NCI-H146 treated with DMSO at 0.1 percent for 48 hours (cell line): ENCODE measurements around the gene SORCS2.

Source experiments
- DNase-seq: peaks from one replicate; lab custom pipeline; 2025; ENCODE audit not compliant: unreplicated experiment; lab: John Stamatoyannopoulos, UW

The SORCS2 gene

DNA sequence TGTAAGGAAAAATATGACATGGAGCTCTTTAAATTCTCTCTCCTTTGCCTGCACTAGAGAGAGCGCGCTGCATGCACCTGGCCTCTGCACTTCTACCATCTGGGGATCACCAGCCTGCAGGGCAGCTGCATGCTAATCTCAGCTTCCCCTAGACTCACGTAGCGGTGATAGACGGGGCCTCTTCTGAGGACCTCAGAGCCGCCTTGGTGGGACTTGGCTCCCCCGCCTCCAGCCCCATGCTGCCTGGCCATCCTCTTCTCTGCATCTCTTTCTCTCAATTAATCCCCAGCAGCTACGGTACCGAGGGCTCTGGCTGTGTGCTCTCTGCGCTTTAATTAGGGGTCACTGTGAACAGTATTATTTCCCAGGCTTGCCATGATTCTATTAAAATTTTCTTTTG lies 295.2 kb downstream of the SORCS2 start:
- DNase-seq, result no peak

DNA sequence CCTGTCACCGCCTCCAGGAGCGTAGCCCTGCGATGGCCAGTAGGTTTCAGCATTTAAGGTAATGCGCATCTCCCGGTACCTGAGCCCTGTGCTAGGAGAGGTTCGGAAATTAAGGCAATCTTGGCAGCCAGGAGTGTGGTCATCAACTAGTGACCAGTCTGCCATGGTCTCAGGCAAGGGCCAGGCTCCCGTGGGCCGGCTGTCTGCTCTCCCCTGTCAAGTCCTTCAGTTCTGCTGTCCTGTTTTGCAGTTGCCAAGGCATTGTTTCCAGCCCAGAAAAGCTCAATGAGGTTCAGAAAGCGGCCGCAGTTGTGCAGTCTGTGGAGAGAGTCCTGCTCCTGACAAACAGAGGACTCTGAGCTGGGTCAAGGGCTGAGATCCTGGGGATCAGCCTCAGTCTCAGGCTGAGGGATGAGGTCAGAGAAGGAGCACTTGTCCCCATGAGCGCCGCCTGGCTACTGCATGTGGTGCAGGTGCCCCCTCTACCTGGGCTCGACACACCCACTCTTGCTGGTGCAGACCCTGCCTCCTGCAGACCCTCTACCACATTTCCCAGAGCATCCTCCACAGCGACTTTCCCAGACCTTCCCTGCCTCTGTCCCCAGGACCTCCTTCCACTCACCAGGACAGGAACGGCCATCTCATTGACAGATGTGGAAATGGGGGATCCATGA lies 295.8 kb downstream of the SORCS2 start:
- no peak for DNase-seq

DNA sequence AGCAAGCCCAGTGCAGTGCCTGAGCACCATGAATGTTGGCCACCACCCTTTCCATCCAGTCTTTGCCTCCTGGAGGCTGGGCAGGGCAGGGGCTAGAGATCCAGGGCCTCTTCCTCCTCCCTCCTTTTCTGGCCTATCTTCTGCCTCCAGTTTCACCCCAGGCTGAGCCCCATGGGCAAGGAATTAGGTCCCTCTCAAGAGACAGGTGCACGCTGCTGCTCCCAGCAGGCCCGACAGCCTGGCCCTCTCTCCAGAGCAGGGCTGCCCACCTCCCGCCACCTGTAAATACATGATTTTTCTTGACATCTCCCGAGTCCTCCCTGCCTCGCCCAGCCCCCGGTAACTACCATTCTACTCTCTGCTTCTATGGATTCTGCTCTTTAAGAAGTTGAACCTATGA lies 299.6 kb downstream of the SORCS2 start:
- no peak for DNase-seq

DNA sequence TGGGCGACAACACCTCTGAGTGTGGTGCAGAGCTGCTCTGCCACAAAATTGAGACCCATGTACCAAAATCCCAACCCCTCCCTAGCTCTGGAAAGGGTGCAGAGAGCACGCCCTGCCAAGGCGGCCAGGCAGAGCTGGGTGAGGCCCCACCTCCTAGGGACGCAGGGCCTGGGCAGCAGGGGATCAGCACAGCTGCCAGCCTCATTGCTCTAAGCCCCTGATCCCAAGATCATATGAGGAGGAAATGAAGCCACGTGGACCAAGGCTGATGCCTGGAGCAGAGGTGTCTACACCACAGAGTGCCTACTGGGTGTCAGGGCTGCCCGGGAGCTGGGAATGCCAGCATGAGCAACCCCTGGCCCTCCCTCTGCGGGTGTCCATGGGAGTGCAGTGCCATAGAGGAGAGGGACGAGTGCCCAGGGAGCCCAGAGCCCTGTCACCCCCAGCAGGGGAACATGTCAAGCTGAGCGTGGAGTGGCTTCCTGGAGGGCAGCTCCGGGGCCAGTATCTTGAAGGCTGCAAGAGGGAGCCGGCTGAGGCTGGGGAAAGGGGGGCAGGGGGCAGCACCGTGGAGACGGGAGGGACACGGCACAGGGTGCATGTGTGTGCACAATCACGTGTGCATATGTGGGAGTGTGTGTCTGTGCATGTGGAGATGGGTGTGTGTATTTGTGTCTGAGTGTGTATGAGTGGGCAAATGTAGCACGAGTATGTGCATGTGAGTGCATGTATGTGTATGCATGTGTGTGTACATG lies 306.3 kb downstream of the SORCS2 start:
- no peak for DNase-seq

DNA sequence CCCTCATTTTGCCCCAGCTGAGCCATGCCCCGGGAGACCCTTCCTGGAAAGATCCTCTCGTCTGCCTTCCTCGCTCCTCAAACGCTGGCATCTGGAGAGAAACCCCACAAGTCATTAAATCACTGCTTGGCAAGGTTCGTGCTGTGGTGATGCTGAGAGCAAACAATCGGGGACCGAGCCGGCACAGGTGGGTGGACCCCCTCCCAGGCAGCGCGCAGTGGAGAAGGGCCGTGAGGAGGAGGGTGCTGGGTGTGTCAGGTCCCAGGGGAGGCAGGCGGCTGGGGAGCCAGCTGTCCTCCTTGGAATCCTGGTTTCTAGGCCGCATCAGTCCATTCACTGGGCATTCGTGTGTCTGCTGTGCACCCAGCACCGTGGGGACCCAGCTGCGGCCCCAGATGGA lies 307.3 kb downstream of the SORCS2 start:
- DNase-seq, result no peak

DNA sequence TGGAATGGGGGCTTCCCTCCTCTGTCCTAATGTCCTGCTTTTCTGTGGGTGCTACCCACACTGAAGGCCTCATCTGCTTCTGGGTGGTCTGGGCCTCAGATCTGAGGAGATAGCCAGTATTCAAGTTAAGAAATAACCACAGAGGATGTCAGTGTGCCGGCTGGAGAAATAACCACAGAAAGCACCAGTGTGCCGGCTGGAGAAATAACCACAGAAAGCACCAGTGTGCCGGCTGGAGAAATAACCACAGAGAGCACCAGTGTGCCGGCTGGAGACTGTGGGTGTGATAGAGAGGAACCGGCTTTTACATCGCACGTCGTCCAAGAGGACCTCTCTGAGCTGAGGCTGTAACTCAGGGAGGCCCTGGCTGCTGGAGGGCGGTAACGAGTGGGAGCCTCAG lies 308.1 kb downstream of the SORCS2 start:
- DNase-seq, result no peak

DNA sequence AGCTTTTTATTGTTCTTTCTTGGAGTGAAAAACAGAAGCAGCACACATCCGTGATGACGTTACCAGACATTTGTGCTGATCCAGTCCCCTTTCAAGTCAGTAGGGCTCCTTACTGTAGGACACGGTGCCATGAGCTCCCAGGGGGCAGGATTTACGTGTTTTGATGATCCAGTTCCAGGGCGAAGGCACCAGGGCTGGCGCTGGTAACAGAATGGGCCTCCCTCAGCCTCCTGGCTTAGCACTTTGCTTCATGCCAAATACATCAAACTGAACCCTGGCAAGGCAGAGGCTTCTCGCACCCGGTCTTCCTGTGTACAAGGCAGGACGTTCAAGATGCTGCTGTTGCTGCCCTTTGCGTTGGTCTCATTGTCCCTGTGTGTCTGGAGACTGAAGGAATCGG lies 309.0 kb downstream of the SORCS2 start:
- DNase-seq, result no peak

DNA sequence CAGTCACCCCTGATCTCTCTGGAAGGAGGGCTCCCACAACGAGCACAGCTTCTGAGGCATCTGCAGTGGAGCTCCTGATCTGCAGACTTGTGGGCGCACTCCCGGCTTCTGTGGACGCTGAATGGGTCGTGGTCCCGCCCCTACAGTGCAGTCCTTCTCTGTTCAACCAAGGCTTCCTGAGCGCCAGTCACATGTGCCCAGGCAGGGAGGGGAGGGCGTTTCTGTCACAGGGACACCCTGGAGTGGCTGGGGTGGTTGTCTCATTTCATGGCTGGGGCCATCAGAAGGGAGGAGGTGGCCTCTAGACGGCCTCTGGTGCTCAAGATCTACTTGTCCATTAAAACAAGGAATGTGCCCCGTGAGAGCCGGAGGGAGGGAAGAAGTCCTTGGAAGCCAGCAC lies 309.5 kb downstream of the SORCS2 start:
- DNase-seq, result no peak

DNA sequence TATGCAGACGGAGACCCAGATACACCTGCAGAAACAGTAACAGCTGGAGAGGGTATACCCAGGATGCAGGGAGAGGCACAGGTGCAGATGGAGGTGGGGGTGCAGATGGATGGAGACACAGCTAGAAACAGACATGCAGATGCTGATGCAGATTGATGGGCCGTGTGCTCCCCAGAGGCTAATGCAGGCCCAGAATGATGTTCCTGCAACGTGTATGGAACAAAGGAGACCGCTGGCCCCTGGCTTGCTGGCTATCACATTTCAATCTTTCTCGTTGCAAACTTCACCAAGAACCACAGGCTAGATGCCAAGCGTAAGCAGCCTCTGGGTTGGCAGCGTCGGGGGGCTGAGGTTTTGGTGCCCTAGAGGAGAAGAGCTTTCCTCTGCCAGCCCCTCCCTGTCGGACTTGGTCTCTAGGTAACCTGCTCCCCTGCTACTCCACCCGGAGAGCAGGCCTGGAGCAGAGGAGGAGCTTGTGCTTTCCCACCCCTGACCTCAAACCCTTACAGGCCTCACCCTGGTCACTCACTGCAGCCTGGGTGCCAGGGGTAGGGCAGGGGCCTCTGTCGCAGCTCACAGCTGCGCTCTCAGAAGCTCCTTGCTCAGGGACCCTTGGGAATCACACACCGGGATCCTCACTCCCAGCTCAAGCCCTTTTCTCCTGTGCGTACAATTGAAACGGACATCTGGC lies 311.4 kb downstream of the SORCS2 start:
- DNase-seq, result no peak

DNA sequence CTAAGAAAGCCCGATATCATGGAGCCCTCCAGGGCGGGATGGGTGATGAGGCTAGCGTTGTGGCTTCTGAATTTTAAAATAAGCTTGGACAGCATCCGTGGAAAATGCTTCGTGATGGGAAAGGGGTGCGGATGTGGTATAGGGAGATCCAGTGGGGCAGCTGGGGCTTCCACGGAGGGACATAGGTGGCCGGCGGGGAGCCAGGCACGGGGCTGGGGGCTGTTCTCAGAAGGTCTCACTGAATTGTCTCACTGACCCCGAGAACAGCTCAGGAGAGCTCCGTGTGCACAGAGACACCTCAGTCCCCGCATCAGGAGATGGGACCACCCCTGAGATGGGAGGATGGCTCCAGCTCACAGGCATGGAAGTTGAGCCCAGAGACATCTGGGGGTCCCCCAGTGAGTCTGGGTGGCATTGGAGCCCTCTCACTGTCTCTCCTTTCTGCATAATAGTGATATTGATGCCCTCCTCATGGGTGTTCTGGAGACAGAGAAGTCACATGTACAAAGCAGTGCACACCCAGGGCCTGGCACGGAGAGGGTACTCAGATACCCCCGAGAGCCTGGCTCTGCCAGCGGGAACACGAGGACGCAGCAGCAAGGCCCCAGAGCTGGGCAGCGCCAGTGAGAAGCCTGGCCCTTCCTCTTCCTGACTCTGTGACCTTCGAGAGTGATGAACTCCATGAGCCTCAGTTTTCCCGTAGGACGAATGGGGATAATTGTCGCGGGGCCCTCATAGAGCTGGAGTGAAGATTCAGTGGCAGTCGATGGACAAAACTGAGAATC lies 313.0 kb downstream of the SORCS2 start:
- no peak for DNase-seq

DNA sequence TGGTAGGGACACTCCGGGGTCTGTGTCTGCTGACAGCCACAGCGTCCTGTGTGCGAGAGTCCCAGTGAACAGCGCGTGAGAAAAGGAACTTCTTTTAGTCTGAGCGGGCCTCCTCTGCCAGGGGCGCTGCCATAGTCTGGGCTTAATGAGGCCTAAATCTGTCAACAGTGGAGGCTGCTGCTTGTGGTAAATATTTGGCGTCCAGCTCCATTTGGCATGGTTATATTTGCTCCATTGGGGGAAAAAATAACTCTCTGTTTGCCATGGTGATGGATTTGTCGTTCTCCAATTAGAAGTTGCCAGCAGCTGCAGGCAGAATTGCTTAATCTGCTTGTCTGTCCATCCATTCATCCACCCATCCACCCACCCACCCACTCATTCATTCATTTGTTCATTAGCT lies 313.8 kb downstream of the SORCS2 start:
- no peak for DNase-seq

DNA sequence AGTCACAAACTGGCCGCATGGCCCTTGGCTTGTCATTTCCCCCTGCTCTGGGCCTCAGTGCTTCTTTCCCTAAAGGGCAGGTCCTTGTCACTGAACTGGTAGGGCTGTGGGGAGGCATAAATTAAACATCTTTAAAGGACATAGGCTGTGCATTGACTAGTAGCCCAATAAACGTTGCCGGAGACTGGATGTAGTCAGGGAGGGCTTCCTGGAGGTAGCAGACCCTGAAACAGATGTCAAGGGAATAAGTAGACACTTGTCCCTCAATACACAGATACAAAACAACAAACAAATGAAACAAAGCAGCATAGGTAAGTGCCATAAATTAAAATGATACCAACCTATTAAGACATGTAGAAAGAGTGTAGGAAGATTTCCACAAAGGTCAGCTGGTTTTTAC lies 314.2 kb downstream of the SORCS2 start:
- no peak for DNase-seq

DNA sequence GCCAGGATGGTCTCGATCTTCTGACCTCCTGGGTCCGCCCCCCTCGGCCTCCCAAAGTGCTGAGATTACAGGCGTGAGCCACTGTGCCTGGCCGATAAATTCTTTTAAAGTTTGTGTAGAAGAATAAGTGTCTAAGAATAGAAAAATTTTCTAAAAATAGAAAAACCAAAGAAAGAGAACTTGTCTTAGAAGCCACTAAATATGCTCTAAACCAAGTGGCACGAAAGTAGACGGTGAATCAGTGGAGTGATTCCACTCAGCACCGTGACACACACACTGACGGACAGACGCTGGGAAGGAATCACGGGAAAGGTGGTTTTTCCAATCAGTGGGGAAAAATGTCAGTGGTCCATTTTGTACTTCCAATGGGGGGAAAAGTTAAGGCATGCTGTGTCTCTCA lies 315.0 kb downstream of the SORCS2 start:
- DNase-seq, result no peak

DNA sequence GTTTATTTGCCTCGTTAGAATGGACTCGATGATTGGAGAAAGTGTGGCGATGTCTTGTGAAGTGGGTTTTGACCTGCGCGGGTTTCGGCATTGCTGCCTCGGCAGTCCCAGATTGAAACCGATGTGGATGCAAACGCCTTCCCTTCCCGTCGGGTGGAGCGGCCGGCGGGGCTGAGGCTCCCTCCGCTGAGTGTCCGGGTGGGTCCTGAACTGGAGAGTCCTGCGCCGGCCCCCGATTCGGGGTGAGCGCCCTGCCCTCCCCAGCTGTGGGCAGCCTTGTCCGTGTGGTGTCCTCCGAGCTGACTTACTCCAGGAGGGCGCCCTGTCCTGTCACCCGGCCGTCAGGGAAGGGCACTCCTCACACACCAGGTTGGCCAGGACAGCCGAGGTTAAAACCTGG lies 317.7 kb downstream of the SORCS2 start:
- DNase-seq, result no peak

DNA sequence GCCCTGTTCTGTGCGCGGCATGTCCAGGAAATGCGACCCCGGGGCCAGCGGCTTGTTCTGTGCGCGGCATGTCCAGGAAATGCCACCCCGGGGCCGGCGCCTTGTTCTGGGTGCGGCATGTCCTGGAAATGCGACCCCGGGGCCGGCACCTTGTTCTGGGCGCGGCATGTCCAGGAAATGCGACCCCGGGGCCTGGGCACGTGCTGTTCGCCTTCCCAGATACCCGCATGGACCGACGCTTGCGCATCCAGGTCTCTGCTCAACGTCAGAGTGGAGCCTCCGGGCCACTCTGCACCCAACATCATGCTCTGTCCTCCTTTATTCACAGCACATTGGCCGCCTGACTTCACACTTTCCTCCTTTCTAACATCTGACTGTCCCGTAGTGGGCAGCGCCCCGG lies 318.2 kb downstream of the SORCS2 start:
- DNase-seq, result no peak

DNA sequence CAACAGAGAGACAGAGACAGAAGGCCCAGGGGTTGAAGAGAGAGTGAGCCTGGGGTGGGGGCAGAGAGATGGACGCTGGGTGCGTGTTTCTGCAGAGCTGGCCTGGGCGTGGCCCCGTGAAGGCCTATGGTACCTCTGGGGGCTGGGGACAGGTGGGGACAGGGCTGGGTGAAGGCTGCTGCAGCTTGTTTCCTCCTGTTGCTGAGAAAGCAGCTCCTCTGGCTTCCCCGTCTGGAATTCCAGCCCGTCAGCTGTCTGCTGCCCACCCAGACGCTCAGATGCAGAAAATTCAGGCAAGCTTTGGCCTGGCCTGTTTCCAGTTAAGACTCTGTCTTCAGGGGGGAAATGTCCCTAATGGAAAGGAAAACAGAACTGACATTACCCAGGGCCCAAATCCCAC lies 319.2 kb downstream of the SORCS2 start:
- no peak for DNase-seq

DNA sequence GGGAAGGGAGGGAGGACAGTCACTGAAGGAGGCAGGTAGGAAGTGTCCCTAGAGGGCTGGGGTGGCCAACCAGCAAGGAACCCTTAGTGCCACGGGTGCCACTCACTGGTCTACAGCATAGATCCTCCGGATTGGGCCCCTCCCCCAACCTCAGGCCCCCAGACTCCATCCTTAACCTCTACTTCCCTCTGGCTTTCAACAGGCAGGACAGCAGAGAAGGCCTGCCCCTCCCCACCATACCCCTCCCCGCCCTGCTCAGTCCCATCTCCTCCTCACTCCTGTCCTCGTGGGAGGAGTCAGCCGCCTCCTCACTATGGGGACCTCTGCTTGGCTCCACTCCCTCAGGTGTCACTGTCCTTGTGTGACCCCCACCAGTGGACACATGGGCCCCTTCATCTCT lies 320.1 kb downstream of the SORCS2 start:
- DNase-seq, result no peak

DNA sequence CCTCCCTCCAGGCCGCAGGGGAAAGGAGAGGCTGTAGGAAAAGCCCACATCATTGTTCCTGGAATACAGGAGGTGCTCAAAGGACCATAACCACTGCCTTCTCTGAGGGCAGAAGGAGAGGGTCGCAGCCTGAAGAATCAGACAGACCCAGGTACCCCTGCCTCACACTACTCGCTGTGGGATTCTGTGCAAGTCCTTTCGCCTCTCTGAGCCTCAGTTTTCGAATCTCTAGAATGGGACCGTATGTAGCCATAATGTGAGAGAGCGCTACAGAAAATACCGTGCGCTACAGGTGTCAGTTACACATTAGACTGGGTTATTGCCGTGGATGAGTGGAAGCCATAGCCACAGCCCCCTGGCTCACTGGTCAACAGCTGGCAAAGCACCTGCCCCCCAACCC lies 320.6 kb downstream of the SORCS2 start:
- no peak for DNase-seq

DNA sequence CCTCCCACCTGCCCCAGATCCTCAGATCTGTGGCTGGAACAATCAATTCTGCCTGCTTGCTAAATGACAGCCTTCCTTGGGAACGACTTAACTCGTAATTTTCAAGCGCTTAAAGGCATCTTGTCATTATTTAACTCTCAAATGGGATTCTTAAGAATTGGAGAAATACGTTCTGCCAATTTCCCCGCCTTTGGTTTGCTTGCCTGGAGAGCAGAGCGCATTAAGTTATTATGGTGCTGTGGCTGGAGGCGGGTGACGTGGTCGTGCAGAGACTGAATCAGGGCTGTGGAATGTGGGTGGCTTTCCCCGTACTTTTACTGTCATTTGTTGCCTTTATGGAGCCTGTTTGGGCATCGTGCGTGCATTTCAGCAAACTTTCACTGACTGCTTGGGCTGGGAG lies 321.3 kb downstream of the SORCS2 start:
- DNase-seq, result no peak

DNA sequence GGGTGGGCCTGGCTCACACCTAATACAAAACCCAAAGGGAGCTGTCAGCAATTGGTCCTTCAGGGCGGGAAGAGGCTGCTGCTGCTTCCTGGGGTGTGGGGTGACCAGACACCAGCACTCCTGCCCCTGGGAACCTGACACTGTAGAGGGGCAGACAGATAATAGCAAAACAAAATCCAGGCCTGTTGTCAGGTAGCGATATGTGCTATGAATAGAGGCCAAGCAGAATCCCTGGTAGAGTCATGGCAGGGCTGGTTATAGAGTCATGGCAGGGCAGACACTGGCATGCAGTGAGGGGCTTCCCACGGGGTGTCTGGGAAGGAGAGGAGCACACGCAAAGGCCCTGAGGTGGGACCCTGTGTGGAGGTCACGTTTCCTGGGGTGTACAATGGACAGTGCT lies 321.9 kb downstream of the SORCS2 start:
- DNase-seq, result no peak

DNA sequence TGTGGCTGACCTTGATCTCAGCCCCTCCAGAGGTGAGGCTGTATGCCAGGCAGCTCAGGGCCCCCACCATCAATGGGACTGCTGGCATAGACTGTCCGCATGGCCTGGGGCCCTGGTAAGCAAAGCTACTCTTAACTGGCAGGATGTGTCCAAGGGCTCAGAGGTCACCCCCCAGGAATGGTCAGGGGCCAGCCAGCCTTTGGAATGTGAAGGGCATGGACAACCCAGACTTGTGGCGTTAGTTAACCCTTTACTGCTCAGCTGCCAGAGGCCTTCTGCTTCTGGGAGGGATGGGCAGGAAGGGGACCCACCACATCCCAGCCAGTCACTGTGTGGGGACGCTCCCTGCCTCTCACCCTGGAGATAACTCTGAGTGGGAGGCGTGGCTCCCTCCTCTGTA lies 322.5 kb downstream of the SORCS2 start:
- DNase-seq, result no peak
